ENCODE results near the gene CCDC71L. TPM values are rescaled to one million over a fixed set of nuclear protein-coding genes. Genes with fewer than 3 reads are reported as not detected.

CCDC71L gene
- total and polyA plus RNA-seq, 2 donors (not counting 1 experiment from before 2014, with no cell fraction given), result 20.3 to 39.1 TPM

DNA sequence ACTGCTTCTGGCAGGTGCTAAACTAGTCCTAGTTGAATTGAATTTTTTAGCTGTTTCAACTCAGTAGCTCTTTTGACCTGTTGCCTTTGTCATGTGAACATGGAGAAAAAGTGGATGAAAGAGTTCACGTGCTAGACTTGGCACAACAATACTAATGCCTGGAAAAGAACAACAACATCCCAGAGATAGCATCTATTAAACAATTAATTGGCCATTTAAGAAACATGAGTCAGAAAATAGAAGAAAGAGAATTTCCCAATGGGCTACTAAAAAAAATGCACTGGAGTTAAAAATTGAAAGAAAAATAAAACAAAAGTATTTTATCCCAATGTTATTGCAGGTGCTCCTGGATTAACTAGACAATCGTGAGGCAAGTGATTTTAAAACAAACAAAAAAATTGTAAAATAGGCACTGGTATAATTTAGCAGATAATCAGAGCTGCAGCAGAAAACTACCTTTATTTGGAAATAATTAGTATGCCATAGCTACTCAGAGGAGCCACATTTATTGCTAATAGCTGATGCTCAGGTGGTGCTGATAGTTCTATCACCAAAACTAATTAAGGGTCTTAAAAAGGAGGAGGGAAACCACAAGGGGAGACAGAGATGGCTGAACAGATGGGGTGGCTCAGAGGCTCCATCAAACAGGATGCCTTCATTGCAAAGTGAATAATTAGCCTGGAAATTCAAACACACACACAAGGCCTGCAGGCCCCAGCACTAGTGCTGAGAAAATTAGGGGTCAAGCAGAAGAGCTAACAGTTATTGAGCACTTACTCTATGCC, 17.6 kb downstream of the CCDC71L start:
- Histone ChIP-seq H3K9me3 (ENCODE audit: control insufficient read depth, insufficient read depth, low read depth, low read length) (no peaks in the 10 kb centered on the region), H3K36me3 (ENCODE audit: control insufficient read depth, insufficient read depth, low read length) (no peaks in the 10 kb centered on the region), H3K4me3 (replicated peaks in 1 of 4; ENCODE audit: control extremely low read depth in 1 of 4, insufficient read depth in 1 of 4, low read depth in 3 of 4, low read length in 4 of 4) (no peak overlapping the region), H2AFZ (ENCODE audit: low read length) (no peak overlapping the region), H3K27ac (ENCODE audit: insufficient read depth, low read length) (no peak overlapping the region), H3K9ac (ENCODE audit: insufficient read depth, low read length) (no peak overlapping the region), H3K79me2 (ENCODE audit: control insufficient read depth, insufficient read depth, low read length) (no peaks in the 10 kb centered on the region), H4K20me1 (ENCODE audit: control insufficient read depth, extremely low read depth, insufficient read depth, low read length) (no peaks in the 10 kb centered on the region), H3K4me1 (ENCODE audit: control insufficient read depth, extremely low read depth, insufficient read depth, low read length) (no peaks in the 10 kb centered on the region), H3K27me3 (ENCODE audit: control insufficient read depth, insufficient read depth, low read length) (no peaks in the 10 kb centered on the region), H3K4me2 (ENCODE audit: extremely low read depth, insufficient read depth, low read length) (no peak overlapping the region)
- DNase-seq (ENCODE audit: low read depth in 2 of 2), result no peak
- TF ChIP-seq EZH2 (IDR thresholded peaks at IDR 0.05; ENCODE audit: low read length, missing control alignments) (no peak), CTCF (conservative IDR thresholded peaks at IDR 0.05 in 1 of 2, IDR thresholded peaks at IDR 0.05 in 1 of 2; ENCODE audit: low read depth in 1 of 2, low read length in 2 of 2) (no peak)

- DNase-seq (ENCODE audit: low read depth in 2 of 2), result no peak
- H3K9me3 ChIP-seq (ENCODE audit: control insufficient read depth, insufficient read depth, low read depth, low read length), result no peaks in the 10 kb centered on the region
Measured at GRCh38 chr7:106641416-106641815, 19.5 kb downstream of the CCDC71L start.

More at GRCh38 chr7:106641416-106641815, 19.5 kb downstream of the CCDC71L start:
- TF ChIP-seq EZH2 (IDR thresholded peaks at IDR 0.05; ENCODE audit: low read length, missing control alignments), result no peak
- TF ChIP-seq CTCF (conservative IDR thresholded peaks at IDR 0.05 in 1 of 2, IDR thresholded peaks at IDR 0.05 in 1 of 2; ENCODE audit: low read depth in 1 of 2, low read length in 2 of 2), result no peak
- H3K79me2 ChIP-seq (ENCODE audit: control insufficient read depth, insufficient read depth, low read length), result no peaks in the 10 kb centered on the region
- no peak overlapping the region for H3K4me2 ChIP-seq (ENCODE audit: extremely low read depth, insufficient read depth, low read length)
- no peaks in the 10 kb centered on the region for H3K36me3 ChIP-seq (ENCODE audit: control insufficient read depth, insufficient read depth, low read length)
- no peaks in the 10 kb centered on the region for H4K20me1 ChIP-seq (ENCODE audit: control insufficient read depth, extremely low read depth, insufficient read depth, low read length)
- H3K4me3 ChIP-seq (replicated peaks in 1 of 4; ENCODE audit: control extremely low read depth in 1 of 4, insufficient read depth in 1 of 4, low read depth in 3 of 4, low read length in 4 of 4), result no peak overlapping the region
- H3K27me3 ChIP-seq (ENCODE audit: control insufficient read depth, insufficient read depth, low read length), result no peaks in the 10 kb centered on the region
- no peak overlapping the region for H3K9ac ChIP-seq (ENCODE audit: insufficient read depth, low read length)
- H2AFZ ChIP-seq (ENCODE audit: low read length), result no peak overlapping the region
- H3K4me1 ChIP-seq (ENCODE audit: control insufficient read depth, extremely low read depth, insufficient read depth, low read length), result no peaks in the 10 kb centered on the region
- H3K27ac ChIP-seq (ENCODE audit: insufficient read depth, low read length), result no peak overlapping the region
